T-helper 9 cell (primary cell): ENCODE measurements around the gene FGF8.
A peak's percentile ranks its signal among the peaks of the same experiment; 100 is the strongest.

ENCODE experiments used
- DNase-seq: peaks from one replicate; pipeline ENCODE4 v3.0.0-alpha.2; 2020

Gene FGF8

GRCh38 chr10:101781984-101782810 is 6.3 kb upstream of the FGF8 start:
- DNase-seq = no peak

- DNase-seq = no peak
These were observed 5.7 kb upstream of the FGF8 start for GRCh38 chr10:101781655-101781983.

GRCh38 chr10:101780818-101781654 is 5.1 kb upstream of the FGF8 start:
- peak; percentile 58 for DNase-seq

- DNase-seq = no peak
These were observed 4.4 kb upstream of the FGF8 start for GRCh38 chr10:101780187-101780817.

- peak; percentile 87 for DNase-seq
These were observed 3.8 kb upstream of the FGF8 start for GRCh38 chr10:101779544-101780186.

- DNase-seq = no peak
These were observed 3.0 kb upstream of the FGF8 start for GRCh38 chr10:101778781-101779543.

GRCh38 chr10:101778151-101778780 is 2.4 kb upstream of the FGF8 start:
- DNase-seq = no peak

GRCh38 chr10:101777619-101778145 is 1.8 kb upstream of the FGF8 start:
- DNase-seq = no peak

- no peak for DNase-seq
These were observed 375 bp upstream of the FGF8 start for GRCh38 chr10:101776161-101776817.

GRCh38 chr10:101774589-101775272 is 1.2 kb downstream of the FGF8 start:
- no peak for DNase-seq

- no peak for DNase-seq
These were observed 1.9 kb downstream of the FGF8 start for GRCh38 chr10:101773923-101774588.

- DNase-seq = no peak
These were observed 2.8 kb downstream of the FGF8 start for GRCh38 chr10:101772895-101773761.

- DNase-seq = no peak
These were observed 3.7 kb downstream of the FGF8 start for GRCh38 chr10:101772017-101772894.

GRCh38 chr10:101771380-101771779 is 4.5 kb downstream of the FGF8 start:
- no peak for DNase-seq

GRCh38 chr10:101770331-101771215 is 5.3 kb downstream of the FGF8 start:
- DNase-seq = no peak

- no peak for DNase-seq
These were observed 6.3 kb downstream of the FGF8 start for GRCh38 chr10:101769541-101770180.
